Activated naive CD8-positive, alpha-beta T cell treated with anti-CD3 and anti-CD28 coated beads, Interleukin-2, amount 50 U/mL, for 24 hours (primary cell): Measurements from ENCODE around the gene TPPP3.

ENCODE experiments used
- ATAC-seq: fragments of 150-1000 bp; cut with Tn5 transposase; one replicate; pipeline ENCODE4 v1.10.0; 2021
- DNase-seq: peaks from one replicate; pipeline ENCODE4 v3.0.0; 2021
- H3K27ac Mint-ChIP-seq: one replicate; pipeline ENCODE4 v1.8.0; 2021; ENCODE audit warnings: mild to moderate bottlenecking, mixed read lengths
- H3K27me3 Mint-ChIP-seq: one replicate; pipeline ENCODE4 v1.8.0; 2021; ENCODE audit warnings: mixed read lengths
- H3K36me3 Mint-ChIP-seq: one replicate; pipeline ENCODE4 v1.8.0; 2021; ENCODE audit warnings: low read depth, mixed read lengths
- H3K4me1 Mint-ChIP-seq: one replicate; pipeline ENCODE4 v1.8.0; 2021; ENCODE audit warnings: mixed read lengths
- H3K4me3 Mint-ChIP-seq: one replicate; pipeline ENCODE4 v1.8.0; 2021; ENCODE audit warnings: mild to moderate bottlenecking, moderate library complexity, mixed read lengths
- H3K9me3 Mint-ChIP-seq: one replicate; pipeline ENCODE4 v1.8.0; 2021; ENCODE audit warnings: mixed read lengths

TPPP3 gene

GRCh38 chr16:67403976-67404555, 10.8 kb upstream of the TPPP3 start:
- H3K4me3 Mint-ChIP-seq, result no peak overlapping the region
- no peaks in the 10 kb centered on the region for H3K36me3 Mint-ChIP-seq
- DNase-seq (no peak), ATAC-seq (no peak)
- no peaks in the 10 kb centered on the region for H3K9me3 Mint-ChIP-seq
- no peak overlapping the region for H3K27ac Mint-ChIP-seq
- H3K27me3 Mint-ChIP-seq, result peaks cover 6% of the 10 kb centered on the region
- H3K4me1 Mint-ChIP-seq, result no peaks in the 10 kb centered on the region

DNA sequence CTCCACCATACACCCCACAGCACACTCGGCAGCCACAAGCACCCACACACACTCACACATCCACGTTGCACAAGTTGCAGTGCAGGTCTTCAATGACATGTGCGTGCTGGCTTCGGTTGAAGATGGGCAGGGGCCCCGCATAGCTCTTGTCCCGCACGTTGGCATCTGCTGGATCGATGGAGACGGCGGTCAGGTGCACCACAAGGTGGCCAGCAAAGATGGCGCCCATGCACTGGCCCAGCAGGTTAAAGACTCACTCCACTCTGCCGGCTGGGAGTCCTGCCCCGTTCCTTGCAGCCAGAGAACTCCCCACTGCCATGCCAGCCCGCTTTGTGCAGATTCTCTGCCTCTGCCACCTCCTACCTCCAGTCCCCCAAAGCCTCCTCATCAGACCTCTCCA, 7.6 kb upstream of the TPPP3 start:
- DNase-seq (no peak), ATAC-seq (no peak)
- no peaks in the 10 kb centered on the region for H3K9me3 Mint-ChIP-seq
- no peaks in the 10 kb centered on the region for H3K36me3 Mint-ChIP-seq
- peaks cover 3% of the 10 kb centered on the region for H3K27me3 Mint-ChIP-seq
- no peak overlapping the region for H3K27ac Mint-ChIP-seq
- H3K4me3 Mint-ChIP-seq, result no peak overlapping the region
- H3K4me1 Mint-ChIP-seq, result no peaks in the 10 kb centered on the region

GRCh38 chr16:67399749-67400704, 6.7 kb upstream of the TPPP3 start:
- Mint-ChIP-seq H3K36me3 (no peaks in the 10 kb centered on the region), H3K27ac (no peak overlapping the region), H3K4me1 (no peaks in the 10 kb centered on the region), H3K9me3 (no peaks in the 10 kb centered on the region), H3K27me3 (peaks cover 12% of the 10 kb centered on the region), H3K4me3 (no peak overlapping the region)
- ATAC-seq, result no peak
- no peak for DNase-seq

- H3K27me3 Mint-ChIP-seq, result peaks cover 16% of the 10 kb centered on the region
- ATAC-seq (peak; percentile 71), DNase-seq (peak; percentile 70)
- no peak overlapping the region for H3K4me3 Mint-ChIP-seq
- no peaks in the 10 kb centered on the region for H3K9me3 Mint-ChIP-seq
- no peak overlapping the region for H3K27ac Mint-ChIP-seq
- H3K4me1 Mint-ChIP-seq, result peaks cover under 1% of the 10 kb centered on the region
- no peaks in the 10 kb centered on the region for H3K36me3 Mint-ChIP-seq
These were observed 6.0 kb upstream of the TPPP3 start for GRCh38 chr16:67399218-67399733.

GRCh38 chr16:67398546-67399217, 5.4 kb upstream of the TPPP3 start:
- no peaks in the 10 kb centered on the region for H3K9me3 Mint-ChIP-seq
- peaks cover 22% of the 10 kb centered on the region for H3K27me3 Mint-ChIP-seq
- no peak overlapping the region for H3K27ac Mint-ChIP-seq
- H3K4me1 Mint-ChIP-seq, result peaks cover 4% of the 10 kb centered on the region
- H3K4me3 Mint-ChIP-seq, result no peak overlapping the region
- no peaks in the 10 kb centered on the region for H3K36me3 Mint-ChIP-seq
- ATAC-seq, result no peak
- DNase-seq, result no peak

GRCh38 chr16:67397812-67398545, 4.7 kb upstream of the TPPP3 start:
- DNase-seq (no peak), ATAC-seq (no peak)
- Mint-ChIP-seq H3K4me3 (no peak overlapping the region), H3K27me3 (peaks cover 21% of the 10 kb centered on the region), H3K27ac (no peak overlapping the region), H3K36me3 (no peaks in the 10 kb centered on the region), H3K9me3 (no peaks in the 10 kb centered on the region), H3K4me1 (peaks cover 4% of the 10 kb centered on the region)

DNA sequence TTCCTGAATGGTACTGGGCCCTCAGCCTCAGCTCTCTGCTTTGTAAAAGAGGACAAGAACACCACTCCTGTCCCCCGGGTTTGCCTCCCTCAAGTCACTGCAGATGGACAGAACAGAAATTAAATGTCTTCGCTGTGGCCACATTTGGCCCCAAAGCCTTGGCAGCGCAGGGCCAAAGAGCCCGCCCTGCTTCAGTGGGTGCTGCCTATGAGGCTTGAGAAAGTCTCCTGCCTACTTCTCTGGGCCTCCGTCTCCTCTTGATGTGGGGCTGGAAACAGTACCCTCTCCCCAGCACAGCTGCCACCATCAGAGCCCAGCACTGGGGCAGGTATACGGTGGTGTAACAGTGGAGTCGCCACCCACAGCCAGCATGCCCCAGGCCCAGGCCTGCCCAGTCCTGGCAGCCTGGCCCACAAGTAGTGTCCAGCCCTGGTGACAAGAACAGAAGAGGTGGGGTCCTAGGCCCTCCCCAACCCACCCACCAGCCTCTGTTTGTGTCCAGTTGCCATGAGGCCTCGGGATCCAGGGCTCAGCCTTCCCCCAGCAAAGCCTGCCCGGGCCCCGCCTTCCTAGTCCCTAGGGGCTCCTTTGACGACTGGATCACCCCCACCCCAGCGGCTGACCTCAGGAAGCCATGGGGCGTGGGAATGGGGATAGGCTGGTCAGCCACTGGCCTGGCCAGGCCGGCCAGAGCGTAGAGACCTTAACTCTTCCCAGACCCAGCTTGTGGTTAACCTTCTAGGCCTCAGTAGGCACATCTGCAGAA, 3.9 kb upstream of the TPPP3 start:
- Mint-ChIP-seq H3K36me3 (no peaks in the 10 kb centered on the region), H3K9me3 (no peaks in the 10 kb centered on the region), H3K27ac (no peak overlapping the region), H3K4me1 (peaks cover 4% of the 10 kb centered on the region), H3K27me3 (peaks cover 27% of the 10 kb centered on the region), H3K4me3 (no peak overlapping the region)
- DNase-seq (no peak), ATAC-seq (no peak)

GRCh38 chr16:67396159-67397035, 3.1 kb upstream of the TPPP3 start:
- ATAC-seq (no peak), DNase-seq (no peak)
- no peaks in the 10 kb centered on the region for H3K9me3 Mint-ChIP-seq
- no peak overlapping the region for H3K4me3 Mint-ChIP-seq
- H3K36me3 Mint-ChIP-seq, result no peaks in the 10 kb centered on the region
- H3K27me3 Mint-ChIP-seq, result peaks cover 31% of the 10 kb centered on the region
- peaks cover 4% of the 10 kb centered on the region for H3K4me1 Mint-ChIP-seq
- no peak overlapping the region for H3K27ac Mint-ChIP-seq

DNA sequence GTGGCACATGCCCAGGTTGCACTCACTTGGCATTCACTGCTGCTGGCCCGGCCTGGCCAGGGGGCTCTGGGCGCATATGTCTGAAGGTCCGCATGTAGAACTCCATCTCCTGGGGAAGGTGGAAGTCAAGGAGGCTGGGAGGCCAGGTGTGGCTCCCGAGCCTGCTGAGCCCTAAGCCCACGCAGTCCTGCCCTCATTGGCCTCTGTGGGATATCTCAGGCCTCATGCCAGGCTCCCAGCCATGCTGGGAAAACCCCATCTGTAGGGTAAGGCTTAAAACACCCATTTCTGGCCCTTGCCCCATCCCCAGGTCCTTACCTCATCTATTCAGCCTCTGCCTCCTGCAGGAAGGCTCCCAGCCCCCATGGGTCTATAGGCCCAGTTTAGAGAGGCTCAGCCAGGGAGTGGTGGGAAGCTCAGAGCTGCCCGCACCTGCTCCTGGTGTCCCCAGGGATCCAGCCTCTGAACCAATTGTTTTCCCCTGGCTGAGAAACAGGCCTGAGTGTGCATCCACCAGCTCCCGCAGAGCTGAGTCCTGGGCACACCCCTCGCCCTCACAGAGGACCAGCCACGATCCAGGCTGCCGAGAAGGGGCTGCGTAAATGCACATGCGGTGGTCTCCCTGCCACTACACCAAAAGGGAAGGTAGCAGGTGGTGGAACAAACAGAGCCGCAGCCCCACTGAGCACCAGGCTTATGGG, 2.3 kb upstream of the TPPP3 start:
- ATAC-seq (no peak), DNase-seq (no peak)
- Mint-ChIP-seq H3K36me3 (no peaks in the 10 kb centered on the region), H3K27me3 (peaks cover 32% of the 10 kb centered on the region), H3K9me3 (no peaks in the 10 kb centered on the region), H3K4me3 (no peak overlapping the region), H3K27ac (no peak overlapping the region), H3K4me1 (peaks cover 4% of the 10 kb centered on the region)

DNA sequence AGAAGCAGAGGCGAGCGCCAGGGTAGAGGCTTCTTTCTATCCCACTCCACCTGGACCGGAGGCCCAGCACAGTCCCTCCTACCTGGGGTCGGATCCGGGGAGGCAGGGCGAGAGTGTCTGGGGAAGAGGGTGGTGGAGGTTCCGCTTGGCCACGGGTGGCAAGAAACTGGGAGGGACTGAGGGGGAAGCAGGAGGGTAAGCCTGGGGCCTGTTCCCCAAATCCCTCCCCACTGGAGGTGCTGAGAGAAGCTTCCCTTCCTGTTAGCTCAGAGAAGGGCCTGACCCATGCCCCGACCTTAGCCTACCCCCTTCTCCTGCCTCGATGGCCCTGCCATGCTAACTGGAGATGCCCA, 1.8 kb upstream of the TPPP3 start:
- H3K4me3 Mint-ChIP-seq, result no peak overlapping the region
- H3K36me3 Mint-ChIP-seq, result no peaks in the 10 kb centered on the region
- H3K4me1 Mint-ChIP-seq, result peaks cover 4% of the 10 kb centered on the region
- ATAC-seq (no peak), DNase-seq (no peak)
- no peak overlapping the region for H3K27ac Mint-ChIP-seq
- H3K9me3 Mint-ChIP-seq, result no peaks in the 10 kb centered on the region
- peaks cover 32% of the 10 kb centered on the region for H3K27me3 Mint-ChIP-seq

- DNase-seq (no peak), ATAC-seq (no peak)
- peaks cover 4% of the 10 kb centered on the region for H3K4me1 Mint-ChIP-seq
- no peaks in the 10 kb centered on the region for H3K9me3 Mint-ChIP-seq
- H3K27ac Mint-ChIP-seq, result no peak overlapping the region
- no peaks in the 10 kb centered on the region for H3K36me3 Mint-ChIP-seq
- peak overlapping the region; percentile 14 for H3K4me3 Mint-ChIP-seq
- peaks cover 32% of the 10 kb centered on the region for H3K27me3 Mint-ChIP-seq
These were observed 1.1 kb upstream of the TPPP3 start for GRCh38 chr16:67394155-67395104.

DNA sequence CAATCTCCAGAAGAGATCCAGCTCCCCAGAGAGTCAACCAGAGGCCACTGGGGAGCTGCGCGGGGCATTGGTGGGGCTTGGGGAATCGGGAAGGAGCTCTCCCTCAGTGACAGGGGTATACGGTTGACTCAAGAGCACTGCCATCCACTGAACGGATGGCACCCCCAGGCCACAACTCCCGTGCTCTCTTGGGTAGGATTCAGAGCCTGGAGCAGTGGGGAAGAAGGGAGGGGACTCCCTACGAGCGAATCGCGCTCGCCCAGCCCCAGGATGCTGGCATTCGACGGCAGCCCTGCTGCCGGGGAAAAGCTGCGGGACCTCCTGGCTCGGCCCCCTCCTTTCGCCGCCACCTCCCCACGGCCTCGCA, 473 bp upstream of the TPPP3 start:
- ATAC-seq, result peak; percentile 5
- no peaks in the 10 kb centered on the region for H3K36me3 Mint-ChIP-seq
- peak overlapping the region; percentile 14 for H3K4me3 Mint-ChIP-seq
- no peaks in the 10 kb centered on the region for H3K9me3 Mint-ChIP-seq
- peaks cover 33% of the 10 kb centered on the region for H3K27me3 Mint-ChIP-seq
- H3K4me1 Mint-ChIP-seq, result peaks cover 4% of the 10 kb centered on the region
- DNase-seq, result no peak
- H3K27ac Mint-ChIP-seq, result no peak overlapping the region
